ENCODE results near the gene ABLIM2.

The ABLIM2 gene

GRCh38 chr4:8158710-8159536 is at the start of gene ABLIM2:
TSS of gene ABLIM2 (minus strand) at chr4:8158813. CDS start at chr4:8158689, 124 bp downstream.
- DNase-seq: peak; percentile 98

GRCh38 chr4:8207314-8207713 is 48.7 kb upstream of the ABLIM2 start:
- DNase-seq: no peak

GRCh38 chr4:8205749-8206611 is 47.4 kb upstream of the ABLIM2 start:
- no peak for DNase-seq

- DNase-seq: no peak
Observed at GRCh38 chr4:8205241-8205707, 46.7 kb upstream of the ABLIM2 start.

- no peak for DNase-seq
Observed at GRCh38 chr4:8204576-8205227, 46.1 kb upstream of the ABLIM2 start.

- no peak for DNase-seq
Observed at GRCh38 chr4:8203817-8204216, 45.2 kb upstream of the ABLIM2 start.

- DNase-seq: no peak
Observed at GRCh38 chr4:8203052-8203401, 44.4 kb upstream of the ABLIM2 start.

- no peak for DNase-seq
Observed at GRCh38 chr4:8202108-8203051, 43.8 kb upstream of the ABLIM2 start.

GRCh38 chr4:8201321-8201781 is 42.7 kb upstream of the ABLIM2 start:
- DNase-seq: no peak

- no peak for DNase-seq
Observed at GRCh38 chr4:8200302-8200975, 41.8 kb upstream of the ABLIM2 start.

GRCh38 chr4:8199594-8200301 is 41.1 kb upstream of the ABLIM2 start:
- no peak for DNase-seq

- peak; percentile 89 for DNase-seq
Observed at GRCh38 chr4:8198906-8199593, 40.4 kb upstream of the ABLIM2 start, which contains the start of gene SH3TC1. TSS of gene SH3TC1 (plus strand) at chr4:8199290. CDS start at chr4:8205195, 5,905 bp downstream.

GRCh38 chr4:8198206-8198905 is 39.7 kb upstream of the ABLIM2 start:
- DNase-seq: no peak

- DNase-seq: no peak
Observed at GRCh38 chr4:8197521-8197920, 38.9 kb upstream of the ABLIM2 start.

GRCh38 chr4:8195841-8196458 is 37.3 kb upstream of the ABLIM2 start:
- no peak for DNase-seq

GRCh38 chr4:8195431-8195830 is 36.8 kb upstream of the ABLIM2 start:
- no peak for DNase-seq

- no peak for DNase-seq
Observed at GRCh38 chr4:8194306-8195242, 36.0 kb upstream of the ABLIM2 start.

All from left hindlimb (tissue), 1 donor.